SJSA1 (cell line): Measurements from ENCODE around the gene EIF3B. TPM values are rescaled to one million over a fixed set of nuclear protein-coding genes. Genes with fewer than 3 reads are reported as not detected.
A peak's percentile ranks its signal among the peaks of the same experiment; 100 is the strongest.

Experiments
- DNase-seq, 2 experiments: peaks; one replicate each; pipeline ENCODE4 v3.0.0-alpha.2; 2015 to 2020; ENCODE audit warnings: low spot score in 2 of 2, low read depth in 1 of 2
- H3K27ac ChIP-seq: fragments of 250-450 bp; sonication (Bioruptor Pico); 2 replicates; pipeline ENCODE4 v1.5.1; 2020; ENCODE audit warnings: mild to moderate bottlenecking, moderate library complexity
- H3K27me3 ChIP-seq: fragments of 250-450 bp; sonication (Bioruptor Pico); replicated peaks from 2 replicates; pipeline ENCODE4 v1.5.1; 2020; ENCODE audit warnings: mild to moderate bottlenecking, moderate library complexity
- H3K36me3 ChIP-seq: fragments of 250-450 bp; sonication (Bioruptor Pico); 2 replicates; pipeline ENCODE4 v1.5.1; 2020; ENCODE audit warnings: mild to moderate bottlenecking
- H3K4me1 ChIP-seq: fragments of 250-450 bp; sonication (Bioruptor Pico); replicated peaks from 2 replicates; pipeline ENCODE4 v1.6.1; 2021; ENCODE audit warnings: mild to moderate bottlenecking
- H3K4me3 ChIP-seq: fragments of 250-450 bp; sonication (Bioruptor Pico); 2 replicates; pipeline ENCODE4 v1.5.1; 2020; ENCODE audit warnings: mild to moderate bottlenecking
- H3K9me3 ChIP-seq: fragments of 250-450 bp; sonication (Bioruptor Pico); replicated peaks from 2 replicates; pipeline ENCODE4 v1.5.1; 2020; ENCODE audit warnings: mild to moderate bottlenecking
- total RNA-seq: library from RNA; depleted of rRNA; stranded (reverse); fragments of >200 nt; shearing (Covaris generic); gene quantifications from 2 replicates; pipeline ENCODE4 v1.2.3, GENCODE V29; 2014

The EIF3B gene
- total RNA-seq, 1 experiment from 2014 or later: 192 TPM

GRCh38 chr7:2355705-2356008, 1.0 kb downstream of the EIF3B start:
- peaks cover 11% of the 10 kb centered on the region for H3K4me1 ChIP-seq
- peak overlapping the region; percentile 95 for H3K4me3 ChIP-seq
- H3K27ac ChIP-seq: no peak overlapping the region
- H3K36me3 ChIP-seq: peaks cover 48% of the 10 kb centered on the region
- H3K9me3 ChIP-seq: no peaks in the 10 kb centered on the region
- no peak for DNase-seq
- no peaks in the 10 kb centered on the region for H3K27me3 ChIP-seq

- Histone ChIP-seq H3K27me3 (no peaks in the 10 kb centered on the region), H3K27ac (no peak overlapping the region), H3K4me1 (peaks cover 11% of the 10 kb centered on the region), H3K36me3 (peaks cover 63% of the 10 kb centered on the region), H3K9me3 (no peaks in the 10 kb centered on the region), H3K4me3 (no peak overlapping the region)
- no peak for DNase-seq
These were observed 2.5 kb downstream of the EIF3B start for GRCh38 chr7:2357165-2357564.

DNA sequence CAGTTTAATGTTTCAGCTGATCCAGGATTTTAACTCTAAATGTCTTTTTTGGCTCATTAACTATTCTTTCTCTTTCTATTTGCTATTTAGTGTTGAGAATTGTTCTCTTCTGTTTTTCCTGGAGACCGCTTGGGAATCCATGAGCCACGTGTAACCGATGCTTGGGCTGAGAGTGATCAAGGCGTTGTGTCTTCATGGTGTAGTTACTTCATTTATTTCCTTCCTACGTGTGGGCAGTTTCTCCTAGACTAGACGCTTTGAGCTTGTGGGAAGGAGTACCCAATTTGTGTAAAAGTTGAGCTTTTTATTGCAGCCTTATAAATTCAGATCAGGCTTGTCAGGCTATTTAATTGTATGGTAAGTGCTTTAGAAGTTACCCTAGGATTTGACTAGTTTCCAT, 2.9 kb downstream of the EIF3B start:
- Histone ChIP-seq H3K27me3 (no peaks in the 10 kb centered on the region), H3K36me3 (peaks cover 67% of the 10 kb centered on the region), H3K9me3 (no peaks in the 10 kb centered on the region), H3K4me3 (no peak overlapping the region), H3K27ac (no peak overlapping the region), H3K4me1 (peaks cover 11% of the 10 kb centered on the region)
- no peak for DNase-seq

DNA sequence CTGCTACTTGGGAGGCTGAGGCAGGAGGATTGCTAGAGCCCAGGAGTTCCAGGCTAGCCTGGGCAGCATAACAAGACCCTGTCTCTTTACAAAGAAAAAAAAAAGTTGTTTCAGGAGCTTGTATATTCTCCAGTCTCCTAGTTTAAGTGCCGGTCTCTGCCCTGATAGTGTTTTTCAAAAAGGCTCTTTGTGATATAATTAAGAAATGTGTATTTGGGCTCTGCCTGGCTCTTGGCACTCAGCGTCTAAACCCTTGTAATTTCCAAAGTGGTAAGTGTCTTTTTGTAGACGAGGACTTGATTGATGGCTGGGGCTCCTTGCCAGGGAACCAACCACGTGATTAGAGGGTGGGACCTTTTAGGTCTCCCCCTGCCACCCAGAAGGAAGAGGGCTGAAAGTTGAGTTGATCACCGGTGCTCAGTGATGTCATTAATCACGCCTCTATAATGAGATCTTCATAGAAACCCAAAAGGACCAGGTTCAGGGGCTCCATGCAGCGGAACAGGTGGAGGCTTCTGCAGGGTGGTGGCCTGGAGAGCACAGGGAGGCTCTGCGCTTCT, 4.4 kb downstream of the EIF3B start:
- peaks cover 82% of the 10 kb centered on the region for H3K36me3 ChIP-seq
- DNase-seq: no peak
- H3K27ac ChIP-seq: no peak overlapping the region
- no peaks in the 10 kb centered on the region for H3K9me3 ChIP-seq
- no peak overlapping the region for H3K4me3 ChIP-seq
- H3K4me1 ChIP-seq: peaks cover 4% of the 10 kb centered on the region; the same call in 1 of the 2 replicates
- no peaks in the 10 kb centered on the region for H3K27me3 ChIP-seq

GRCh38 chr7:2359610-2360009, 5.0 kb downstream of the EIF3B start:
- no peak overlapping the region for H3K27ac ChIP-seq
- no peak for DNase-seq
- peaks cover 4% of the 10 kb centered on the region; the same call in 1 of the 2 replicates for H3K4me1 ChIP-seq
- H3K27me3 ChIP-seq: no peaks in the 10 kb centered on the region
- no peaks in the 10 kb centered on the region for H3K9me3 ChIP-seq
- H3K36me3 ChIP-seq: peaks cover 87% of the 10 kb centered on the region
- no peak overlapping the region for H3K4me3 ChIP-seq

DNA sequence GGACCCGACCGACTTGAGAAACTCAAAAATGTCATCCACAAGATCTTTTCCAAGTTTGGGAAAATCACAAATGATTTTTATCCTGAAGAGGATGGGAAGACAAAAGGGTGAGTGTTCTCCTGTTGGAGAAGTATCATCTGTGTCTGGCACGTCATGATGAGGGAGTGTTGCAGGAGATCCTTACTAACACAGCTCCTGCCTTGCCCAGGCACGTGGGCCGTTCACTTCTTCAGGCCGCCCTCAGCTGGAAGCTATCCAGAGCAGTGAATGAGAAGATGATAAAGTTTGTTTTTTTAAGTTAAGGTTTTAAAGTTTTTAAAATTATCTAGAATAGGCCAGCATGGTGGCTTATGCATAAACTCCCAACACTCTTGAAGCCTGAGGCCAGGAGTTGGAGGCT, 6.2 kb downstream of the EIF3B start:
- DNase-seq: no peak
- peaks cover 89% of the 10 kb centered on the region for H3K36me3 ChIP-seq
- H3K27ac ChIP-seq: no peak overlapping the region

GRCh38 chr7:2362385-2363088, 7.9 kb downstream of the EIF3B start:
- H3K4me3 ChIP-seq: no peak overlapping the region
- no peaks in the 10 kb centered on the region for H3K4me1 ChIP-seq
- no peak for DNase-seq
- H3K27ac ChIP-seq: no peak overlapping the region
- no peaks in the 10 kb centered on the region for H3K9me3 ChIP-seq
- peaks cover 96% of the 10 kb centered on the region for H3K36me3 ChIP-seq
- no peaks in the 10 kb centered on the region for H3K27me3 ChIP-seq

More for the DNA sequence above, 6.2 kb downstream of the EIF3B start:
- Histone ChIP-seq H3K27me3 (no peaks in the 10 kb centered on the region), H3K4me3 (no peak overlapping the region), H3K9me3 (no peaks in the 10 kb centered on the region), H3K4me1 (peaks cover 4% of the 10 kb centered on the region; the same call in 1 of the 2 replicates)

DNA sequence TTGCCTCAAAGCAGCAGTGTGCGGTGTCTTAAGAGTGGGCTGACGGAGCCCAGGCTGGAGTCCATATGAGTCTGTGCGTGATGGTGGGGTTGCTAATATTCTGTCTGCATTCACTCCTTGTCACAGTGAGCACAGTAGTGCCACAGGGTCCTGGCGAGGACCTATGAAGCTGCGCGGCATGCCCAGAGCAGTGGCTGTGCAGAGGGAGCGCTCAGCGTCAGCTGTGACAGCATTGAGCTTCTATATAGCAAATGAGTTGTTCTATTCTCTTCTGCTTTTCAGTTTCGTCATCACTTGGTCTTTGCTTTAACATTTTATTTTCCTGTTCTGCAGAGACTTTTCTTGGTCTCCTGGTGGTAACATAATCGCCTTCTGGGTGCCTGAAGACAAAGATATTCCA, 14.5 kb downstream of the EIF3B start:
- DNase-seq: no peak
- Histone ChIP-seq H3K9me3 (no peaks in the 10 kb centered on the region), H3K27me3 (no peaks in the 10 kb centered on the region), H3K4me3 (no peak overlapping the region), H3K4me1 (no peaks in the 10 kb centered on the region), H3K36me3 (peaks cover 97% of the 10 kb centered on the region), H3K27ac (no peak overlapping the region)

GRCh38 chr7:2371329-2371728, 16.7 kb downstream of the EIF3B start:
- DNase-seq: no peak
- Histone ChIP-seq H3K27ac (no peak overlapping the region), H3K4me3 (no peak overlapping the region), H3K36me3 (peaks cover 97% of the 10 kb centered on the region), H3K27me3 (no peaks in the 10 kb centered on the region), H3K9me3 (no peaks in the 10 kb centered on the region), H3K4me1 (no peaks in the 10 kb centered on the region)

GRCh38 chr7:2372724-2373123, 18.1 kb downstream of the EIF3B start:
- H3K4me1 ChIP-seq: no peaks in the 10 kb centered on the region
- no peaks in the 10 kb centered on the region for H3K27me3 ChIP-seq
- H3K27ac ChIP-seq: no peak overlapping the region
- no peaks in the 10 kb centered on the region for H3K9me3 ChIP-seq
- no peak for DNase-seq
- peaks cover 95% of the 10 kb centered on the region for H3K36me3 ChIP-seq
- H3K4me3 ChIP-seq: no peak overlapping the region

GRCh38 chr7:2373124-2373556, 18.5 kb downstream of the EIF3B start:
- no peaks in the 10 kb centered on the region for H3K27me3 ChIP-seq
- H3K36me3 ChIP-seq: peaks cover 90% of the 10 kb centered on the region
- H3K27ac ChIP-seq: no peak overlapping the region
- no peaks in the 10 kb centered on the region for H3K4me1 ChIP-seq
- no peak for DNase-seq
- no peaks in the 10 kb centered on the region for H3K9me3 ChIP-seq
- H3K4me3 ChIP-seq: no peak overlapping the region

- no peaks in the 10 kb centered on the region for H3K9me3 ChIP-seq
- peaks cover 88% of the 10 kb centered on the region for H3K36me3 ChIP-seq
- no peak overlapping the region for H3K27ac ChIP-seq
- DNase-seq: no peak
- H3K4me1 ChIP-seq: no peaks in the 10 kb centered on the region
- H3K27me3 ChIP-seq: no peaks in the 10 kb centered on the region
- H3K4me3 ChIP-seq: no peak overlapping the region
These were observed 19.0 kb downstream of the EIF3B start for GRCh38 chr7:2373646-2374045.

DNA sequence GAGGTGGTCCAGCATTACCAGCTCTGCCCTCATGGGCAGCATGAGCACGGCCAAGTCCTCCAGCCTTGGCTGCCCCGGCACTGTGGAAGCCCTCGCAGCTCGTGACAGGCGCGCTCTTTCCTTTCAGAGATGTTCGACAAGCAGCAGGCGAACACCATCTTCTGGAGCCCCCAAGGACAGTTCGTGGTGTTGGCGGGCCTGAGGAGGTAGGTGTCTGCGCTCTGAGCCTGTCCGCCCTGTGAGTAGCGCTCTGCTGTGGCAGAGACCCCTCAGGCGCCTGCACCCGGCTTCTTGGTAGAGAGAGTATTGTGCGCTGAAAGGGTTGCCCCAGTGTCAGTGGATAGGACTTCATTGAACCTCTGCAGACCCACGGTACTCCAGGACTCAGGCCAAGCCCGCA, 19.8 kb downstream of the EIF3B start:
- no peaks in the 10 kb centered on the region for H3K9me3 ChIP-seq
- no peak overlapping the region for H3K27ac ChIP-seq
- no peak for DNase-seq
- peaks cover 88% of the 10 kb centered on the region for H3K36me3 ChIP-seq
- no peaks in the 10 kb centered on the region for H3K27me3 ChIP-seq
- no peak overlapping the region for H3K4me3 ChIP-seq
- H3K4me1 ChIP-seq: no peaks in the 10 kb centered on the region

DNA sequence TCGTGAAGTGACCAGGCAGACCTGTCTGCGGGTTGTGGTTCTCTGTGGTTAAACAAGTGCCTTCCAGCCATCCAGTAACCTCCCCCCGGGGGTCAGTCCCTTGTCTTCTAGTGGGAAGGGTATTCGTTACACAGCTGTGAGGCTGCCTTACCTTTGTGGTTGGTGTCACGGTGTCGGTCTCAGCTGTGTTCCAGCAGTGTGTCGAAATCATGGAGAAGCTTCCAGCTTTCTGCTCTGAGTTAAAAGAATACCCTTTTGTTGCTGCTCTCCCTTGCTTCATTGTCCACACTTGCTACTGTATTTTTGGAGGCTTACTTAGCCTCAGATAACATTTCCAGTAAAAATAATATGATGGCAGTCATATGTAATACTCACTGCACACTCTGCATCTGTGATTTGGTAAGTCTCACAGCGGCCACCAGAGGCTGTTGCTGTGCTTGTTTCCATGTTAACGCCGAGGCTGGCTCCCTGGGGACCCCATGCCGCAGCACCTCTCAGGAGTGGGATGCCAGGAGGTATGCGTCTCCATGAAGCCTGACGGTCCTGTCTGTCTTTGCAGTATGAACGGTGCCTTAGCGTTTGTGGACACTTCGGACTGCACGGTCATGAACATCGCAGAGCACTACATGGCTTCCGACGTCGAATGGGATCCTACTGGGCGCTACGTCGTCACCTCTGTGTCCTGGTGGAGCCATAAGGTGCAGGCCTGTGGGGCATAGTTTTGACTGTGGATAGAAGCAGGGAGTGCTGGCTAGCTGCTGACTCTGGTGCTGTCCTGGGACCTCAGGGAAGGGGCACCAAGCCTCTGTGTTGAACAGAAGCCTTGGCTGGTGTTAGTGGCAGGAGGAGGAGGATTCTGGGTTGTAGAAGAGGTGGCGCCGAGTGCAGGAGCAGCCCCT, 20.5 kb downstream of the EIF3B start:
- Histone ChIP-seq H3K27me3 (no peaks in the 10 kb centered on the region), H3K4me3 (no peak overlapping the region), H3K27ac (no peak overlapping the region), H3K4me1 (no peaks in the 10 kb centered on the region), H3K9me3 (no peaks in the 10 kb centered on the region), H3K36me3 (peaks cover 88% of the 10 kb centered on the region)
- DNase-seq: no peak
